NOMO-1 treated with DMSO at 0.1 percent for 48 hours (cell line): ENCODE data around the gene AGAP1.

Experiments
- DNase-seq: peaks from one replicate; lab custom pipeline; 2025; ENCODE audit not compliant: unreplicated experiment; lab: John Stamatoyannopoulos, UW

Gene AGAP1

DNA sequence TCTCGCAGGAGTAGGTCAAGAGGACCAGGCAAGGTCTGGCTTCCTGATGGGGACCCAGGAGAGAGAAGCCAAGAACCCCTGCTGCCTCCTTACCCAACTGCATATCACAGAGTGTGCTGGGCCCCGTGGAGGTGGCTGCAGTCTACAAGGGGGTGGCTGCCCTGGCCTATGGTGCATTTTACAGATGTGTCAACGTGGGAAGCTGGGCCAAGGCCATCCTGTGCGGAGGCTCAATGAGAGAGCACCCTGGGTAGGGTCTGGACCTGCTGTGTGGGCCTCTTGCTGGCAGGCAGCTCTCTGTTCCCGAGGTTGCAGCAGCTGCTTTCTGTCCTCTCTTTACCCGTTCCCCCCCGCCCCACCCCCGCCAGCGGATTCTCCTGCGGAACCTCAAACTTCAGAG lies 612.9 kb downstream of the AGAP1 start:
- DNase-seq, result no peak

DNA sequence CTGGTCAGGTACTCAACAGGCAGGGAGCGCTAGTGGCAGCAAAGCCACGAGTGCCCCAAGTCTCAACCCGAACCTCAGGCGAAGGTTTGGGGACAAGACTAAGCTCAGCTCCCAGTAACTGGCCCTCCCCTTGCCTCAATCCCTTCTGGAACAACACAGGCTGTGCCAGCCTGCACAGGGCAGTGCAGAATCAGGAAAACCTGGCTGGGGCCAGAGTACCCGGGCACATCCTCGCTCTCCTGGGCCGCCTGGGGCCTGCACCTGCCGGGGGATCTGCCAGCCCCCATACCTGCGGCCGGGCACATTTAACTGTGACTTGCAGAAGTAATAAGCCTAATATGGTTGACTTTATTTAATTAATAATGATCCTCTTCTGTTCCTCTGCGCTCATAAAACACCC lies 613.7 kb downstream of the AGAP1 start:
- DNase-seq, result no peak

DNA sequence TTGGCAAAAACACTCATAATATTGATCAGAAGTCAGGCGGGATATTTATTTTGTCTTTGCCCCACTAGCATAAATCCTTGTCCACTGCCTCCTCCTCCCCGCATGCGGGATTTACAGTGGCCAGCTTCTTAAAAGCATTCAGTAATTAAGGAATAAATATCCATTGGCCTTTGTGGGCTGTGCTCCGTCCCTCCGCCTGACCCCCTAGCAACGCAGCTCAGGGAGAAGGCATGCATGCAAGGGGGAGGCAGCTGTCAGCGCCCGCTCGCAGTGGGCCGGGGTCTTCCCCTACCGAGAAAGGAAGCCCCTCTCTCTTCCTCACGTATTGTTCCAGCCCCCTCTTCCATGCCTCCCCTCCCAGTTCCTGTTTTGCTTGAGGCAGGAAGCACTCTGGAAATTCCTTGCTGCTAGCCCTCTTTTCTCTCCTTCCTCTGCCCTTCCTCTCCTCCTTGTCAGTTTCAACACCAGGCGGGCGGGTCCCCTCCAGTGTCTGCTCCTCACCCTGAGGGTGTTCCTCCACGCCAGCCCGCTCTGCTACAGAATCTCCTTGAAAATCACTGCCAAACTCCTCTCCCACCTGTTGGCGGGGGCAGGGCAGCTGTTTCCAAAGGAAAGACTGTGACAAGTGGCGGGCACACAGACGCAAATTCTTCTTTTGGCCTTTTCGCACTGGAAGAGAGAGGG lies 614.2 kb downstream of the AGAP1 start:
- no peak for DNase-seq

DNA sequence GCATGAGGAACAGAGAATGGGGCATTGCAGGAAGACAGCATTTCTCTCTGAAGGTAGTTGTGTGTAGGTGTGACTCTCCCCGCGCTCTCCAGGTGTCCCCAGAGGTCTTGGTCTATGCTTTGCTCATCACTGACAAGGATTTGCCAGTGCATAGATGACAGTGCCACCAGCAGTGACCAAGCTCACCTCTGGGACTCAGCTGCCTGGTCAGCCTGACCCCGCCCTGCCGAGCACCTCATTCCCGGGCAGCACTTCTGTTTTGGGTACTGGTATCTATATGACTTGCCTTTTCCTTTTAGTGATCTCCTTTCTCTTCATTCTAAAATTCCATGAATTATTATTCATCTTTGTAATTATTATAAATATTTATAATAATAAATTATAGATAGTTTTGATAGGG lies 615.2 kb downstream of the AGAP1 start:
- DNase-seq, result no peak

DNA sequence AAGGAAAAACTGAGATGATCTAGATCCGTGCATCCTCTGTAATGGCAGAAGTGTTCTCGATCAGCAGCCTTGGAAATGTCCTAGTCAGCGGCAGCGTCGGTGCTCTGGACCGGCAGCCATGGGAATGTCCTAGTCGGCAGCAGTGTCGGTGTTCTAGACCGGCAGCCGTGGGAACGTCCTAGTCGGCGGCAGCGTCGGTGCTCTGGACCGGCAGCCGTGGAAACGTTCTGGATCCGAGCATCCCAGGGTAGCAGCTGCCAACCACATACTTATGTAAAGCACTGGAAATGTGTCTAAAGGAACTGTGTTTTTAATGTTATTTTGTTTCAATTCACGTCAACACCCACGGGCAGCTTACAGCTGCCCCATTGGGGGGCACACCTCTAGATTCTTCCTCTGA lies 615.6 kb downstream of the AGAP1 start:
- DNase-seq, result no peak

DNA sequence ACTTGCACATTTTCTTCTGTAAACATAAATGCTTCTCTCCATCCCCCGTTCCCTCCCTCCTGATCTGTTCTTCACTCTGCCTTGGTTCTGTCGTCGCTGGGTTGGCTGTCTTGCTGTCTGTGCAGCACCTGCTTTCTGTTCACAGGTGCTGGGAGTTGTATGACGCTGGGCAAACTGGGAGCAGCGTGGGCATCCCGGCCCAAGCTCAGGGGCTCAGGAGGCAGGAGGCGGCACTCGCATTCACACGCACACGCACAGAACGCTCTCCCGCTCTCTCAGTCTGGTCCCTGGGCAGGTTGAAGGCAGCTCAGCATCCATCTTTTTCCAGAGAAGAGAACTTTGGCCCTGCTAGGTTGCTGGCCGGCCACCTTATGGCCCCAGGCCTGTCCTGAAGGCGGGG lies 618.6 kb downstream of the AGAP1 start:
- no peak for DNase-seq

DNA sequence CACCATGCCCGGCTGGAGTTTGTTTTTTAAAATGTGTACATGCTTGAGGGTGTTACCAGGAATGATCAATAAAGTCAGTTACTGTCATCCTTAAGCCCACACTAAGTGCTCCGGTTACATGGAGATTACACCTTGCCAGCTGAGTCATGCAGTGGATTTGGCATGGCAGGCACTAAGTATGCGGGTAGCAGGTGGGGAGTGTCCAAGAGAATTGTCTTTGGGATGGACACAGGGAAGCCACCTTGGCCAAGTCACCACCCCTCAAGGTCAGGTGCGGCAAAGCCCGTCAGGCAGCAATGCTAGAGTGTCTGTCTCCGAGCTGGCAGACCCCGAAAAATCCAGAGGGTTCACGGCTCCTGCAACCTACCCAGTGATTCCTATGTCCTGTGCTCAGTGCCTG lies 619.6 kb downstream of the AGAP1 start:
- DNase-seq, result no peak

DNA sequence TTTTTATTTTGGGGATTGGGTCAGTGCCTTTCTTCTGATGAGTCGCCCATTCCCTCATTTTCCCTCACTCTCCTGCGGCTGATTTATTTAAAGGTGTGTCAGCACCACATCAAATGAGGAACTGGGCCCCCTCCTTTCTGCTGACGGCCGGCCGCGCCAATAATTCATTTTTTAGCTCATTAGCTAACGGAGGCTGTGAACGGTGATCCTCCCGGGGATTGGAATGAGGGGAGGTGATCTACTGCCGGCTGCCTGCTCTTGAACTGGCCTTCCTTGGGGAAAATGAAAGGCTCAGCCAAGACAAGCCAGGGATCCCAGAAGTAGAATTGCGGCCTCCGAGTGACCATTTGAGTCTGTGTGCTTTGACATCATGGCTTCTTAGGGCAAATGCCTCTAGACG lies 620.1 kb downstream of the AGAP1 start:
- no peak for DNase-seq

DNA sequence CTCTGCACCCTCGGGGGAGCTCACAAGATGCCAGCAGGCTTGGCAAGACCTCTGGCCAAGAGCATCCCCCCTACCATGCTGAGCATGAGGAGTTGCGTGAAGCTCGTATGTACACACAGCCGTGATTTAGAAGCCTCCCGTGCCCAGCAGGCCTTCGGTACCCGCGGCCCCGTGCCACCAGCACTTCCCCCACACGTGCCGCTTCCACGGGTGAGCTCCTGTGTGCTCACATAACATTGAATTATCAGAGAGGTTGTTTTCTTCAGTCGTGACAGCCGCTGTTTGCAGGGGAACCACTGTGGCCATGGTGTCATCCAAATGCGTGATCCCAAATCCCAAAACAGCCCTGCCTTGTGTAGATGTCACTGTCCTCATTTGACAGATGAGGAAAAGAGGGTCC lies 621.1 kb downstream of the AGAP1 start:
- DNase-seq, result no peak

DNA sequence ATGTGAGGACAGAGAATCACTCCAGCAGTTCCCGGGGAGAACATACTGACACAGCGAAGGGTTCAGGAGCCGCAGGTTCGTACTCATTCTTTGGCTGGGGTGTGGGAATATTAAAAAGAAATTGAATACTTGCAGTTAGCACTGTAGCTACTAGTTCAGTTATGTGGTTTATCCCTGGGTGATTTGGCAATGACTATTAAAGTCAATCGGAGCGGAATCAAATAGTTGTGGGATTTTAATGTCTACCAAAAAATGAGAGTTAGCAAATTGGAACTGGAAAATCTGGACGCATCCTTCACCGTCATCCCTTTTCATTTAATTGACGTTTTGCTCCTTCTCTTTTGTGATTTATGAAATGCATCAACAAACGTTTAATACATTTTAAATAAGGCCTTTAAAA lies 623.6 kb downstream of the AGAP1 start:
- DNase-seq, result no peak

DNA sequence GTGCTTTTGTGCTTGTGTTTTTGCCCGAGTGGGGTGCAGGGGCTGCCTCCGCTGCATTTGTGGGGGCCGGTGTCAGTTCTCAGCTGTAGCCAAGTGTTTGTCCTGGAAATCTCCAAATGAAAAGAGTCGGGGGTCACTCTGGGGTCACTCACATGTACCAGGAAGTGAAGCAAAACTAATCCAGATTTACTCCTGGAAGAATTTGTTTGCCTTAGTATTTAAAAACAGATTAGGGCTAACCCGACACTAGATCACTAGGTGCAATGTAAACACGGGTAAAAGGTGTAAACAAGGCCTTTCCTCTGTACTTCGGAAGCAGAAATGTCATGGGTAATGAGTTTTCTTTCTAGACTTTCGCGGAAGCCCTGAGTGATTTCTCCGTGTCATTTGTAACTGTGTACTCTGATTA lies 624.0 kb downstream of the AGAP1 start:
- DNase-seq, result no peak

DNA sequence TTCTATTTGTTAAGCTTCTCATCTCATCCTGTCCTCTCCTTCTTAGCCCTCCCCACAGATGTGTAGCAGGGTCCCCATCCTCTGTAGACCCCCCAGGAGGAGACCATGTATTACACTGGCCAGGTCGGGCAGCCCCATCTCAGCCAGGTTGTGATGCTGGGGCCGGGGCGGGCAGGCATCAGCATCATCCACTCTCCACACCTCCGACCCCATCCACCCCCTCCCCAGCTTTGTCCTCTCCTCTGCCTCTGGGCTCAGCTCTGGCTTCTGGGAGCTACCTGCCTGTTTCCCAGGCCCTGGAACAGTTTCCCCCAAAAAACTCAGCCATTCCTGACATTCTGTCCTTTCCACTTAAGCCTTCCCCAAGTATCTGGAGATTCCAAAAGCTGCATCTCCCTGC lies 625.2 kb downstream of the AGAP1 start:
- DNase-seq, result no peak

DNA sequence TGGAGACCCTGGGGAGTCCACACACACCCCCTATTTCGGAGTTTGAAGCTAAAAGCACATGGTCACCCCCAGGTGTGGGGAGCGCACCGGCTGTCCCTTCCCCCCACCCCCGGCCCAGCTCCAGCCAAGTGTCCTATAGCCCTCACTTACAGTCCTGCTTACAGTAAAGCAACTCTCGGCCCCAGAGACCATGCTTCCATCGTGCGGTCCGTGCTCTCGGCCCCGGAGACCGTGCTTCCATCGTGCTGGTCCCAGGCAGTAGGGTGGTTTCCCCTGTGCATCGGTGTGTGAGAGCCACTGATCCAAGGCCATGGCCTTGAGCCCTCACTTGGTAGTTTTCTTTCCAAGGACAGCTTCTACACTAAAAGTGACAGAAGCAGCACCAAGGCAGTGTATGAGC lies 625.6 kb downstream of the AGAP1 start:
- no peak for DNase-seq

DNA sequence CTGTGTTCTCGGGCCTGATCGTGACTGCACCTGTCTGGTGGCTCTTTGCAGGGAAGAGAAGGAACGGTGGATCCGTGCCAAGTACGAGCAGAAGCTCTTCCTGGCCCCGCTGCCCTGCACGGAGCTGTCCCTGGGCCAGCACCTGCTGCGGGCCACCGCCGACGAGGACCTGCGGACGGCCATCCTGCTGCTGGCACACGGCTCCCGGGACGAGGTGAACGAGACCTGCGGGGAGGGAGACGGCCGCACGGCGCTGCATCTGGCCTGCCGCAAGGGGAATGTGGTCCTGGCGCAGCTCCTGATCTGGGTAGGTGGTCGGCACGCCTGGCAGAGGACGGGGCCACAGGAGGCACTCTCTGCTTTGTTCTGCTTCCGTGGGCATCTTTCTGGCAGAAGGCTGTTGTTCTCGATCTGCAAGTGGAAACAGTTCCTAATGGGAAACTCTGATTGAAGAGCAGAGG lies 626.3 kb downstream of the AGAP1 start:
- no peak for DNase-seq

DNA sequence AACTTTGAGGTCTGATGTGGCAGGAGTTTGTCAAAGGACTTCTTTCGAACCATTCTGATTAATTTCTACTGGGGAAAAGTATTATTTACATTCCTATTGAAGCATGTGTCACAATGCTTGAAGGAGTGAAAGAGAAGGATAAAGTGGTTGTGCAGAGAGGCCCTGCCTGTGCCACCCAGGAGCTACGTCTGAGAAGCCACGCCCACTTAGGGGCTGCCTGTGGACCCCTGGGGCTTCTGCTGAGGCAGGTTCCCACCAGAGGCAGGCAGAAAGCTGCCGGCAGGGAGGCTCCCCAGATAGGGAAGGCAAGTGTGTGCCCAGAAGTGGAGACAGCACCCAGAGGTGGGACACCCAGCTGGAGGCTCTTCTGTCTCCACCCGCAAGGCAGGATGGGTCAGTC lies 627.0 kb downstream of the AGAP1 start:
- no peak for DNase-seq

DNA sequence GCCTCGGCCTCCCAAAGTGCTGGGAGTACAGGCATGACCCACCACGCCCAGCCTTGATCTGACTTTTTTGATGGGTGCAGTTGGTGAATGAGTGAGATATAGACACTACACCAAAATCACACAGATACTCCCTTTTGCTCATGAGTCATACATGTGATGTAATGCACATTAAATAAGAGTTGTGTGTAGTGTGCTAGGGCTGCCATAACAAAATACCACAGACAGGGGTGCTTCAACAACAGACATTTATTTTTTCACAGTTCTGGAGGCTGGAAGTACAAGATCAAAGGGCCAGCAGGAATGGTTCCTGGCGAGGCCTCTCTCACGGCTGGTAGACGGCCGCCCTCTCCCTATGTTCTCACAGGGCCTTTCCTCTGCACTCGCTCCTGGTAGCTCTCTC lies 627.7 kb downstream of the AGAP1 start:
- no peak for DNase-seq

DNA sequence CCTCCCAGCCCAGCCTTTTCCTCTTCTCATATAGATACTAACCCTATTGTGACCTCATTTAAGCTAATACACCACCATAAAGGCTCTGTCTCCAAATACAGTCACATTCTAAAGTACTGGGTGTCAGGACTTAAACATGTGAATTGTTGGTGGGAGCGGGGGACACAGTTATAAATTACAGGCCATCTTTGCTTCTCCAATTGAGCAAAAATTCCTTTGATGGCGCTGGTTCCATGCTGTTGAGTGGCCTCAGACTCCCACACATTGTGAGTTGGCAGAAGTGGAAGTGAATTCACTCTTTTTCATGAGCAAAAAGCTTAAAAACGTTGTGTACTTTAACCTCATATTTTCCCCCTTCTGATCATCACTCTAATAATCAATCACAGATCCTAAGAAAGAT lies 628.4 kb downstream of the AGAP1 start:
- no peak for DNase-seq

DNA sequence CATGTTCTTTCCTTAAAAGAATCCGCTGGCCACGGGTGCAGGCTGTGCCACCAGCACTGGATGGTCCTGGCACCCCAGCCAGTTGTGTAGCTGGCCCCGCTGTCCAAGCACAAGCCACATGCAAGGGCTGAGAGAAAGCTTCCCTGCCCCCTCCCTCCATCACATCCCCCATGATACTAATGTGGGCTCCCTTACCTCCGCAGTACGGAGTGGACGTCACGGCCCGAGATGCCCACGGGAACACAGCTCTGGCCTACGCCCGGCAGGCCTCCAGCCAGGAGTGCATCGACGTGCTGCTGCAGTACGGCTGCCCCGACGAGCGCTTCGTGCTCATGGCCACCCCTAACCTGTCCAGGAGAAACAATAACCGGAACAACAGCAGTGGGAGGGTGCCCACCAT lies 629.9 kb downstream of the AGAP1 start:
- no peak for DNase-seq

DNA sequence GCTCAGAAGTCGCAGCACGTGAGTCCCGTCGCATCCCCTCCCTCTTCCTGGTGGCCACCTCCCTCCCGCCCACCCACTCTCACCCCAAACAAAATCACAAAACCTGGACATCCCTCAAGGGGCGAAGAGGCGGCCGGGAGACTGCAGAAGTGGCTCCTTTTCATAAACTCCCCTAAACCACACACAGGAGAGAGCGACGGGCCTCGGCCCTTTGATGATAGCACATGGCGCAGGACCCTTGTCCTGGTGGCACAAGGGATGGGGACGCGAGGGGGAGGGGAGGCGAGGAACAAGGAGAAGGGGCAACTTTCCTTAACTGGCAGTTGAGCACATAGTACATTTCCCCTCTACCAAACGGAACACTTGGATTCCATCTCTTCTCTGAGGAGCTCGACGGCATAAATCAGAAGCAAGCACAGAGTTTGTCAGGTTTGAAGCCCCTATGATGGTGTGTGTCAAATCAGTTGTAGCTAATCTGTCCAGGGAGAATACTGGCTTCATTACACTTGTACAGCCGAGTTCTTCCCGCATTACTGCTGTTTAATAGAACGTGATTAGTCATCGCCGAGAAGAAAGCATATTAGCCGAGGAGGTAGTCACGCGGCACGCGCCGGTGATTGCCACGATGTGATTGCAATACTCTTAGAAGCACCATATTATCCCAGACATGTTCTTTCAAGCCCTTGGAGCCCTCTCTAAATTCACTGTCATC lies 630.5 kb downstream of the AGAP1 start:
- no peak for DNase-seq

DNA sequence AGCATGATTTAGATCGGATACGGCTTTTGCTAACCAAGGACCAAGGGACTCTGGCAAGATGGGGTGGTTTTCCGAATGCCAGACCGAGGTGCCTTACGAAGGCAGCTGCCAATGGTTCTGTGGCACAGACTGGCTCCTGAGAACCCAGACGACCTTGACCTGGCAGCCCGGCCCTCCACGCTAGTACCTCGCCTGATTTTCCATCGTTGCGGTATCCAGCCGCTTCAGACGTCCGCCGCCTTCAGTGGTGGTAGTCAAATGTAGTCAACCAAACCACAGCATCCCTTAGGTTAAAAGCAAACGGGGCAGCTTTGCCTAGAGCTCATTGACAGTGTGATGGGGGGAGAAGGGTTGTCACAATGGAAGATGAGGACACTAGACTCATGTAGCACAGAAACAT lies 631.7 kb downstream of the AGAP1 start:
- no peak for DNase-seq

DNA sequence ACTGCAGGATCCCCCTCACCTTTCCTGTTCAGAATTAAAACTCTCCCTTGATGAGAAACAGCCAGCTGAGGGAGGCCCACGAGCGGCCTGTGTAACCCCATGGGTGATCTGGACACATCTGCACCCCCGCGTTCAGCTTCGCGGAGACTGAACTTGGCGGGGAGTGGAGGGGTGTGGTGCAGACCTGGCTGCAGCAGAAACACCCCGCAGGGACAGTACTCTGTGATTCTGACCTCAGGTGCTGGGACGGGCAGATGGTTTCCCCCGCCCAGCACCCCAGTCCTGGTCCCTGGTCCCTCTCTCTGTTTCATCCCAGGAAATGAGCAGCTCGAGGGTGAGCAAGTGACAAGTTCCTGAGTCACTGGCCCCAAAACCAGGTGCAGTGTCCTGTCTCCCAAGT lies 633.2 kb downstream of the AGAP1 start:
- DNase-seq, result no peak

DNA sequence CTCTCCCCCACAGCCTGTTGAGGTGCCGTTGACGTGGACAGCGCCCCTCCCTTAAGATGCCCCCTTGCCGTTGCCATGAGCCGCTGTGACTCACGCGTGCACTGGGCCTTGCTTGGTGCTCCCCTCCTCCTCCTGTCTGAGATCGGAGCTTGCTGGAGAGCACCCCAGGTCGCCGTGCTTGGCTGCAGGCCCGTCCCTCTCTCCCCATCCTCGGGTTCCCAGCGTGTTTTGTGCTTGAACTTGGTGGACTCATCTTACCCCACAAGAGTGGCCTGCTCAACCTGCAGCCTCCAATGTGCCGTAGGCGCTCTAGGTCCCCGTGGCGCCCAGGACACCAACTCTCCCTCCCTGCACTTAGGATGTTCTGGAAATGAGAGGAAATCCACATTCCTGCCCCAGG lies 634.5 kb downstream of the AGAP1 start:
- no peak for DNase-seq

DNA sequence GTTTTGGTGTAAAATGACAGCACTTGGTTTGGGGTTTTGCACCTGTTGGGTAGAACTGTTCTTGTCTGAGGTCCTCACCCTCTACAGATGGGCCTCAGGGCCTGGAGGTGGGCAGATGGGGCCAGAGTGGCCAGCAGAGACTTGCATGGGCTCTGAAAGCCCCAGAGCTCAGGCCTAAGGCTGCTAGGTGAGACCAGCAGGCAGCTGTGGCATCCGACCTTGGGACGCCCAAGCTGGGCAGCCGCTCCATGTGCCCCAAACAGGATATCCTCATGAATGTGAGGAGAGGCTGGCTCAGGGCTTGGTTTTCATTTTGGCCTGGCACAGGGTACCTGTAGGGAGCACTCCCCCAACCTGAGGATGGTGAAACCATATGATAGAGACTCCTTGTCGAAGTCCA lies 636.1 kb downstream of the AGAP1 start:
- no peak for DNase-seq
